ENCODE results near the gene KCNJ15.
A peak's percentile ranks its signal among the peaks of the same experiment; 100 is the strongest.

KCNJ15 gene

GRCh38 chr21:38354746-38355145, 98.0 kb downstream of the KCNJ15 start:
- DNase-seq: no peak

GRCh38 chr21:38355353-38355752, 98.6 kb downstream of the KCNJ15 start:
- DNase-seq: peak; percentile 17

- peak; percentile 62 for DNase-seq
Measured at GRCh38 chr21:38355992-38356781, 99.4 kb downstream of the KCNJ15 start.
